Sigmoid colon (tissue), 7 donors: ENCODE results near the gene PMAIP1. TPM values are rescaled to one million over a fixed set of nuclear protein-coding genes. Genes with fewer than 3 reads are reported as not detected.
"Not testable (repeated sequence)": the region's sequence is repeated elsewhere in the genome, so short reads cannot be mapped to it uniquely, and the experiment has no call there.

Source experiments
- DNase-seq: peaks from one replicate; pipeline ENCODE4 v3.0.0-alpha.2; 2019
- H3K27ac ChIP-seq, 4 donors: fragments of 200-600 bp; sonication (generic); one replicate each; pipeline ENCODE4 v1.5.1; 2016 to 2019; ENCODE audit warnings: mild to moderate bottlenecking in 1 of 4
- H3K27me3 ChIP-seq, 3 donors: fragments of 200-600 bp; sonication (generic); one replicate each; pipeline ENCODE4 v1.5.1; 2019; ENCODE audit warnings: mild to moderate bottlenecking in 1 of 3
- H3K36me3 ChIP-seq, 4 donors: fragments of 200-600 bp; sonication (generic); one replicate each; pipeline ENCODE4 v1.5.1; 2016 to 2019
- H3K4me1 ChIP-seq, 4 donors: fragments of 200-600 bp; sonication (generic); one replicate each; pipeline ENCODE4 v1.5.1; 2017 to 2019
- H3K4me3 ChIP-seq, 4 donors: fragments of 200-600 bp; sonication (generic); one replicate each; pipeline ENCODE4 v1.5.1; 2017 to 2019; ENCODE audit warnings: mild to moderate bottlenecking in 2 of 4, moderate library complexity in 1 of 4
- H3K9me3 ChIP-seq, 4 donors: fragments of 200-600 bp in 3 of 4; sonication (generic) in 3 of 4; one replicate each; pipeline versions ENCODE4 v1.5.1 to v1.6.1; 2013 to 2019
- EP300 ChIP-seq, 4 donors: sonication (generic); formaldehyde crosslinking; IDR thresholded peaks; one replicate each; pipeline ENCODE4 v1.6.1; 2017; ENCODE audit warnings: antibody characterized with exemption in 4 of 4
- POLR2A ChIP-seq, 2 donors: fragments of 450-650 bp; IDR thresholded peaks; one replicate each; pipeline ENCODE4 v1.6.1; 2016; ENCODE audit warnings: antibody characterized with exemption in 2 of 2, mild to moderate bottlenecking in 2 of 2, moderate library complexity in 2 of 2
- POLR2AphosphoS5 ChIP-seq, 4 donors: sonication (generic); formaldehyde crosslinking; IDR thresholded peaks; one replicate each; pipeline ENCODE4 v1.6.1; 2017; ENCODE audit warnings: antibody characterized with exemption in 4 of 4
- WGBS, 2 donors: extraction: QIAGEN DNeasy Blood & Tissue Kit; methylation state at CpG; one replicate each; pipeline ENCODE4 v1.1.7; 2013; 5-methylcytosine and 5-hydroxymethylcytosine counted together
- intact Hi-C: fragments of 100-400 bp; cut with DNase I; formaldehyde crosslinking; loops from one replicate; pipeline ENCODE4 v1.15.1; 2023
- polyA plus RNA-seq, 3 donors: library from polyadenylated mRNA; stranded (reverse); fragments of 200-250 nt; gene quantifications; one replicate each; pipeline ENCODE4 v1.2.3, GENCODE V29; 2013
- total RNA-seq, 4 donors: library from RNA; depleted of rRNA; stranded (reverse); fragments of >200 nt; gene quantifications; one replicate each; pipeline ENCODE4 v1.1.0, GENCODE V29; 2016
- TF ChIP-seq, protein P1 (sequence below), 4 experiments: fragments of 450-650 bp in 3 of 4; fragments of 200-600 bp in 1 of 4; IDR thresholded peaks; one replicate each; pipeline ENCODE4 v1.5.1; 2016 to 2019; ENCODE audit warnings: antibody characterized with exemption in 4 of 4, mild to moderate bottlenecking in 3 of 4, moderate library complexity in 2 of 4
- donor health status: healthy with polysubstance abuse.
- donor health status: Bipolar disorder and iron deficiency.
- donor health status: healthy.

The PMAIP1 gene
- total RNA-seq (1 to 10 TPM in 2 of 4 donors, under 1 TPM in 1, not detected in 1; 0.99 to 9.5 (median 1.1) TPM), polyA plus RNA-seq (1 to 10 TPM; 1.8 to 8.8 (median 6.9) TPM)

DNA sequence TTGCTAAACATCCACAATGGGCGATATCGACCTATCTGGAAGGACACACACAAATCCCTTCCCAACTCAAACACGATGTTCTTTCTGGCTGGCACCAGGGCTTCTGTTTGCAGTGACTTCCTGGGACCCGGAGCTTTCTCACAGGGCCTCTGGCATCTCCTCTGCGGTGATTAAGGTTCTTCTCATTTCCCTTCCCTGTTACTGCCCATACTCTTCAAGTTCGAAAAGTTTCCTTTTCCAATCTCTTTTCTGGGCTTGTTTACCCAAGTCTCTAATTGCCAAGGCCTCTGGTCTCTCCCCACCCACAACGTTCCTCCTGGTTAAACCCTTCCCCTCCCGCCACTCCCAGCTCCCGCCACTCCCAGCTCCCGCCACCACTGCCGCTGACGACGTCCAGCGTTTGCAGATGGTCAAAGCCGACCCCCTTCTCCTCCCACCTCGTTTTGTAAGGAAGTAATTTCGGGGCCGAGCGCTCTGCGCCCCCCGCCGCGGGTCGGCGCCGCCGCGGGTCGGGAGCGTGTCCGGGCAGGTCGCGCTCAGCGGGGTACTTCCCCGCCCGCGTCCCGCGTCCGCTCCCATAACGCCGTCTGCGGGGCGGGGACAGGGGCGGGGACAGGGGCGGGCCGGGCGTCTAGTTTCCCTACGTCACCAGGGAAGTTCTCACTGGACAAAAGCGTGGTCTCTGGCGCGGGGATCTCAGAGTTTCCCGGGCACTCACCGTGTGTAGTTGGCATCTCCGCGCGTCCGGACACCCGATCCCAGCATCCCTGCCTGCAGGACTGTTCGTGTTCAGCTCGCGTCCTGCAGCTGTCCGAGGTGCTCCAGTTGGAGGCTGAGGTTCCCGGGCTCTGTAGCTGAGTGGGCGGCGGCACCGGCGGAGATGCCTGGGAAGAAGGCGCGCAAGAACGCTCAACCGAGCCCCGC, at the start of gene PMAIP1:
Gene PMAIP1 (plus strand): TSS at position 699 of the 924 bp plus-strand sequence. CDS start 182 bp downstream, at position 881.
- peaks cover 0 to 21% (median 14%) of the 10 kb centered on the region in 4 donors for H3K4me1 ChIP-seq
- no peaks in the 10 kb centered on the region for H3K36me3 ChIP-seq
- peaks cover 0 to 60% (median 3%) of the 10 kb centered on the region in 3 donors for H3K27me3 ChIP-seq
- H3K9me3 ChIP-seq, result no peaks in the 10 kb centered on the region
- peak within 1 kb of the TSS; percentile 77 to 83 (median 81) for H3K27ac ChIP-seq
- peak; percentile 92 for DNase-seq
- intact Hi-C loops, result no loop called here
- 1% methylated on average over 72 to 73 of the region's 73 CpGs for WGBS, 2 donors
- TF ChIP-seq, protein P1, sequence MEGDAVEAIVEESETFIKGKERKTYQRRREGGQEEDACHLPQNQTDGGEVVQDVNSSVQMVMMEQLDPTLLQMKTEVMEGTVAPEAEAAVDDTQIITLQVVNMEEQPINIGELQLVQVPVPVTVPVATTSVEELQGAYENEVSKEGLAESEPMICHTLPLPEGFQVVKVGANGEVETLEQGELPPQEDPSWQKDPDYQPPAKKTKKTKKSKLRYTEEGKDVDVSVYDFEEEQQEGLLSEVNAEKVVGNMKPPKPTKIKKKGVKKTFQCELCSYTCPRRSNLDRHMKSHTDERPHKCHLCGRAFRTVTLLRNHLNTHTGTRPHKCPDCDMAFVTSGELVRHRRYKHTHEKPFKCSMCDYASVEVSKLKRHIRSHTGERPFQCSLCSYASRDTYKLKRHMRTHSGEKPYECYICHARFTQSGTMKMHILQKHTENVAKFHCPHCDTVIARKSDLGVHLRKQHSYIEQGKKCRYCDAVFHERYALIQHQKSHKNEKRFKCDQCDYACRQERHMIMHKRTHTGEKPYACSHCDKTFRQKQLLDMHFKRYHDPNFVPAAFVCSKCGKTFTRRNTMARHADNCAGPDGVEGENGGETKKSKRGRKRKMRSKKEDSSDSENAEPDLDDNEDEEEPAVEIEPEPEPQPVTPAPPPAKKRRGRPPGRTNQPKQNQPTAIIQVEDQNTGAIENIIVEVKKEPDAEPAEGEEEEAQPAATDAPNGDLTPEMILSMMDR (IDR thresholded peaks at IDR 0.05), result no peak
- peak; percentile 27 to 81 for TF ChIP-seq POLR2A (IDR thresholded peaks at IDR 0.05)
- peak; percentile 59 to 94 (median 90) for TF ChIP-seq POLR2AphosphoS5 (IDR thresholded peaks at IDR 0.05)
- H3K4me3 ChIP-seq, result peak within 1 kb of the TSS; percentile 44 to 63 (median 61)

GRCh38 chr18:59851784-59852399, 47.9 kb upstream of the PMAIP1 start:
- H3K27ac ChIP-seq, result peak overlapping the region in 3 of 4 donors; percentile 47 to 67 (median 48)
- no peaks in the 10 kb centered on the region for H3K27me3 ChIP-seq
- no peak overlapping the region for H3K4me3 ChIP-seq
- no peaks in the 10 kb centered on the region for H3K9me3 ChIP-seq
- DNase-seq, result peak; percentile 72
- intact Hi-C loops, result no loop called here
- no peaks in the 10 kb centered on the region for H3K36me3 ChIP-seq
- WGBS, 2 donors, result 54 to 81% methylated on average over 8 of the region's 8 CpGs
- H3K4me1 ChIP-seq, result peaks cover 0 to 28% (median 13%) of the 10 kb centered on the region in 4 donors
- no peak for TF ChIP-seq POLR2A (IDR thresholded peaks at IDR 0.05)
- TF ChIP-seq EP300 (IDR thresholded peaks at IDR 0.05), result peak in 2 of 4 donors; percentile 51 to 64
- peak in 3 of 4 donors; percentile 45 to 74 (median 68) for TF ChIP-seq POLR2AphosphoS5 (IDR thresholded peaks at IDR 0.05)
- TF ChIP-seq, protein P1 (IDR thresholded peaks at IDR 0.05), result no peak

DNA sequence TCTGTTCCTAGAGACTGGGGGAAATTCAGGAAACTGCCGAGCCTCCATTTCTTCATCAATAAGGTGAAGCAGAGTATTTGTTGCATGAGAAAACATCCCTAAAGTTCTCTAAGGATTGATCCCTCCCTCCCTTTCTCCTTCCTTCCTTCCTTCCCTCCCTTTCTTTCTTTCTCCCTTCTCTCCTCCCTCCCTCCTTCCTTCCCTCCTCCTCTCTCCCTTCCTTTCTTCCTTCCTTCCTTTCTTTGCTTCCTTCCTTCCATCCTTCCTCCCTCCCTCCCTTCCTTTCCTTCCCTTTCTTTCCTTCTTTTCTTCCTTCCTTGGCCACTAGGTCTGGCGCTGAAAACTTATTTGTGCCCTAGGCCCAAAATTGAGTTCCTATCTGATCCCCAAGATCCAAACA, 47.2 kb upstream of the PMAIP1 start:
- Histone ChIP-seq H3K4me3 (no peak overlapping the region), H3K36me3 (no peaks in the 10 kb centered on the region), H3K27ac (peak overlapping the region in 3 of 4 donors; percentile 47 to 67 (median 48)), H3K4me1 (peaks cover 0 to 23% (median 11%) of the 10 kb centered on the region in 4 donors), H3K27me3 (no peaks in the 10 kb centered on the region), H3K9me3 (no peaks in the 10 kb centered on the region)
- TF ChIP-seq POLR2A (IDR thresholded peaks at IDR 0.05), result no peak
- TF ChIP-seq, protein P1 (IDR thresholded peaks at IDR 0.05), result no peak
- TF ChIP-seq EP300 (IDR thresholded peaks at IDR 0.05), result no peak
- no peak for TF ChIP-seq POLR2AphosphoS5 (IDR thresholded peaks at IDR 0.05)
- no peak for DNase-seq
- 96% methylated on average over 2 of the region's 2 CpGs for WGBS, 2 donors
- intact Hi-C loops, result no loop called here

GRCh38 chr18:59853380-59853779, 46.4 kb upstream of the PMAIP1 start:
- TF ChIP-seq POLR2AphosphoS5 (IDR thresholded peaks at IDR 0.05) (no peak), EP300 (IDR thresholded peaks at IDR 0.05) (no peak), POLR2A (IDR thresholded peaks at IDR 0.05) (no peak)
- TF ChIP-seq, protein P1 (IDR thresholded peaks at IDR 0.05), result no peak

DNA sequence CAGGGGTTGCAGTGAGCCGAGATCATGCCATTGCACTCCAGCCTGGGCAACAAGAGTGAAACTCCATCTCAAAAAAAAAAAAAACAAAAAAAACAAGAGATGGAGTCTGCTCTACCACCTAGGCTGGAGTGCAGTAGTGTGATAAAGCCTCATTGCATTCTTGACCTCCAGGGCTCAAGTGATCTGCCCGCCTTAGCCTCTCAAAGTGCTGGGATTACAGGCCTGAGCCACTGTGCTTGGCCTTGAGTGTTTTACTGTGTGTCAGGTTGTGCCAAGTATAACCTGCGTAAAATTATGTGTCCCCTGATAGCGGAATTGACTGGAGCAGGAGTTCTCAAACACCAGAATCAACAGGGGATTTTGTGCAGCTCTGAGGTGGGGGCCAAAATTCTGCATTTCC, 45.8 kb upstream of the PMAIP1 start:
- H3K36me3 ChIP-seq, H3K27me3 ChIP-seq, DNase-seq, intact Hi-C loops, H3K4me3 ChIP-seq, H3K9me3 ChIP-seq, H3K27ac ChIP-seq: not testable (repeated sequence)
- H3K4me1 ChIP-seq, result peaks cover 0 to 23% (median 10%) of the 10 kb centered on the region in 4 donors
- WGBS, 2 donors, result 87 to 96% methylated on average over 4 of the region's 4 CpGs

More at GRCh38 chr18:59853380-59853779, 46.4 kb upstream of the PMAIP1 start:
- no peaks in the 10 kb centered on the region for H3K9me3 ChIP-seq
- no peak for DNase-seq
- no peak overlapping the region for H3K27ac ChIP-seq
- intact Hi-C loops, result no loop called here
- H3K4me1 ChIP-seq, result peaks cover 0 to 23% (median 10%) of the 10 kb centered on the region in 4 donors
- 80 to 81% methylated on average over 3 of the region's 3 CpGs for WGBS, 2 donors
- no peak overlapping the region for H3K4me3 ChIP-seq
- no peaks in the 10 kb centered on the region for H3K36me3 ChIP-seq
- no peaks in the 10 kb centered on the region for H3K27me3 ChIP-seq
